Endothelial cell of umbilical vein (primary cell): Measurements from ENCODE around the gene DIAPH1.

Experiments used
- EZH2 ChIP-seq: IDR thresholded peaks from 2 replicates; pipeline ENCODE4 v1.6.1; 2012; ENCODE audit warnings: borderline replicate concordance, low read depth, mild to moderate bottlenecking, moderate library complexity, low read length, inconsistent platforms; ENCODE audit not compliant: severe bottlenecking
- GATA2 ChIP-seq: IDR thresholded peaks from 2 replicates; pipeline ENCODE4 v1.7.0; 2011; ENCODE audit warnings: low read depth, mild to moderate bottlenecking, moderate library complexity, mixed read lengths, low read length; ENCODE audit not compliant: insufficient read length, insufficient read depth
- MYC ChIP-seq: IDR thresholded peaks from one replicate; pipeline ENCODE4 v1.6.1; 2011; ENCODE audit warnings: mild to moderate bottlenecking, low read depth, low read length
- POLR2A ChIP-seq: IDR thresholded peaks from 2 replicates; pipeline ENCODE4 v1.6.1; 2012; ENCODE audit warnings: low read depth, mild to moderate bottlenecking, control low read depth, low read length
- TF ChIP-seq, protein P1 (sequence below), 2 donors: IDR thresholded peaks; 1 replicate in 1 of 2; 2 replicates in 1 of 2; pipeline ENCODE4 v1.5.1; 2011; ENCODE audit warnings: low read length in 2 of 2, mild to moderate bottlenecking in 2 of 2, moderate library complexity in 2 of 2, control low read depth in 1 of 2, inconsistent platforms in 1 of 2, low read depth in 1 of 2; ENCODE audit not compliant: insufficient read depth in 1 of 2; ENCODE audit errors: extremely low read depth in 1 of 2

DNA sequence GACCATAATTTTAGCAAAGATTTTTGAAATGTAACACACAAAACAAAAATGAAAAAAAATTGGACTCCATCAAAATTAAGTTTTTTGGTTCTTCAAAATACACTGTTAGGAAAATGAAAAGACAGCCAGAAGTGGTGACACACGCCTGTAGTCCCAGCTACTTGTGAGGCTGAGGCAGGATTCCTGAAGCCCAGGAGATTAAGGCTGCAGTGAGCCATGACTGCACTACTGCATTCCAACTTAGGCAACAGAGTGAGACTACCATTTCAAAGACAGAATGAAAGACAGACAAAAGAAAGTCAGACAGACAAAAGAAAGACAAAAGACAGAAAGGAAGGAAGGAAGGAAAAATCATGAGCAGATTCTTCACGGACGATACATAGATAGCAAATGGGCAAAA, 7.5 kb downstream of the DIAPH1 start:
- TF ChIP-seq EZH2 (no peak), POLR2A (no peak), MYC (no peak), GATA2 (no peak)
- TF ChIP-seq, protein P1, sequence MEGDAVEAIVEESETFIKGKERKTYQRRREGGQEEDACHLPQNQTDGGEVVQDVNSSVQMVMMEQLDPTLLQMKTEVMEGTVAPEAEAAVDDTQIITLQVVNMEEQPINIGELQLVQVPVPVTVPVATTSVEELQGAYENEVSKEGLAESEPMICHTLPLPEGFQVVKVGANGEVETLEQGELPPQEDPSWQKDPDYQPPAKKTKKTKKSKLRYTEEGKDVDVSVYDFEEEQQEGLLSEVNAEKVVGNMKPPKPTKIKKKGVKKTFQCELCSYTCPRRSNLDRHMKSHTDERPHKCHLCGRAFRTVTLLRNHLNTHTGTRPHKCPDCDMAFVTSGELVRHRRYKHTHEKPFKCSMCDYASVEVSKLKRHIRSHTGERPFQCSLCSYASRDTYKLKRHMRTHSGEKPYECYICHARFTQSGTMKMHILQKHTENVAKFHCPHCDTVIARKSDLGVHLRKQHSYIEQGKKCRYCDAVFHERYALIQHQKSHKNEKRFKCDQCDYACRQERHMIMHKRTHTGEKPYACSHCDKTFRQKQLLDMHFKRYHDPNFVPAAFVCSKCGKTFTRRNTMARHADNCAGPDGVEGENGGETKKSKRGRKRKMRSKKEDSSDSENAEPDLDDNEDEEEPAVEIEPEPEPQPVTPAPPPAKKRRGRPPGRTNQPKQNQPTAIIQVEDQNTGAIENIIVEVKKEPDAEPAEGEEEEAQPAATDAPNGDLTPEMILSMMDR (IDR thresholded peaks at IDR 0.05; ENCODE audit: extremely low read depth in 1 of 2, insufficient read depth in 1 of 2, low read depth in 1 of 2, low read length in 2 of 2) = no peak
